ENCODE measurements around the gene VWA3A.
"Not testable (repeated sequence)": the region's sequence is repeated elsewhere in the genome, so short reads cannot be mapped to it uniquely, and the experiment has no call there.

The VWA3A gene

GRCh38 chr16:22092143-22092933, at the start of gene VWA3A:
TSS of gene VWA3A (plus strand) at chr16:22092541. CDS start at chr16:22092638, 97 bp downstream.
- DNase-seq (ENCODE audit: low read depth): peak; percentile 46

- DNase-seq (ENCODE audit: low read depth): not testable (repeated sequence)
These were observed 48.5 kb upstream of the VWA3A start for GRCh38 chr16:22043882-22044281.

- not testable (repeated sequence) for DNase-seq (ENCODE audit: low read depth)
These were observed 46.5 kb upstream of the VWA3A start for GRCh38 chr16:22045888-22046287.

- DNase-seq (ENCODE audit: low read depth): no peak
These were observed 41.4 kb upstream of the VWA3A start for GRCh38 chr16:22050963-22051362.

- DNase-seq (ENCODE audit: low read depth): no peak
These were observed 39.4 kb upstream of the VWA3A start for GRCh38 chr16:22052980-22053379.

- DNase-seq (ENCODE audit: low read depth): no peak
These were observed 38.4 kb upstream of the VWA3A start for GRCh38 chr16:22053921-22054341.

GRCh38 chr16:22054847-22055590, 37.3 kb upstream of the VWA3A start:
- DNase-seq (ENCODE audit: low read depth): no peak

- no peak for DNase-seq (ENCODE audit: low read depth)
These were observed 36.5 kb upstream of the VWA3A start for GRCh38 chr16:22055881-22056280.

GRCh38 chr16:22063888-22064467, 28.4 kb upstream of the VWA3A start:
- no peak for DNase-seq (ENCODE audit: low read depth)

- no peak for DNase-seq (ENCODE audit: low read depth)
These were observed 27.1 kb upstream of the VWA3A start for GRCh38 chr16:22065252-22065651.

GRCh38 chr16:22070361-22071330, 21.7 kb upstream of the VWA3A start:
- peak; percentile 48 for DNase-seq (ENCODE audit: low read depth)

GRCh38 chr16:22071331-22071910, 20.9 kb upstream of the VWA3A start:
- no peak for DNase-seq (ENCODE audit: low read depth)

- DNase-seq (ENCODE audit: low read depth): peak; percentile 36
These were observed 19.0 kb upstream of the VWA3A start for GRCh38 chr16:22073350-22073749.

- peak; percentile 73 for DNase-seq (ENCODE audit: low read depth)
These were observed 17.1 kb upstream of the VWA3A start for GRCh38 chr16:22075043-22075757.

- peak; percentile 50 for DNase-seq (ENCODE audit: low read depth)
These were observed 16.6 kb upstream of the VWA3A start for GRCh38 chr16:22075776-22076175.

GRCh38 chr16:22077700-22078313, 14.5 kb upstream of the VWA3A start:
- peak; percentile 65 for DNase-seq (ENCODE audit: low read depth)

- DNase-seq (ENCODE audit: low read depth): no peak
These were observed 13.7 kb upstream of the VWA3A start for GRCh38 chr16:22078656-22079055.

GRCh38 chr16:22081050-22081449, 11.3 kb upstream of the VWA3A start:
- no peak for DNase-seq (ENCODE audit: low read depth)

GRCh38 chr16:22086440-22086839, 5.9 kb upstream of the VWA3A start:
- no peak for DNase-seq (ENCODE audit: low read depth)

- DNase-seq (ENCODE audit: low read depth): no peak
These were observed 3.7 kb upstream of the VWA3A start for GRCh38 chr16:22088642-22089041.
